RPMI8226 (cell line): ENCODE measurements around the gene FBXW5.

Experiments
- DNase-seq: peaks from one replicate; pipeline ENCODE4 v3.0.0-alpha.2; 2015

FBXW5 gene, protein sequence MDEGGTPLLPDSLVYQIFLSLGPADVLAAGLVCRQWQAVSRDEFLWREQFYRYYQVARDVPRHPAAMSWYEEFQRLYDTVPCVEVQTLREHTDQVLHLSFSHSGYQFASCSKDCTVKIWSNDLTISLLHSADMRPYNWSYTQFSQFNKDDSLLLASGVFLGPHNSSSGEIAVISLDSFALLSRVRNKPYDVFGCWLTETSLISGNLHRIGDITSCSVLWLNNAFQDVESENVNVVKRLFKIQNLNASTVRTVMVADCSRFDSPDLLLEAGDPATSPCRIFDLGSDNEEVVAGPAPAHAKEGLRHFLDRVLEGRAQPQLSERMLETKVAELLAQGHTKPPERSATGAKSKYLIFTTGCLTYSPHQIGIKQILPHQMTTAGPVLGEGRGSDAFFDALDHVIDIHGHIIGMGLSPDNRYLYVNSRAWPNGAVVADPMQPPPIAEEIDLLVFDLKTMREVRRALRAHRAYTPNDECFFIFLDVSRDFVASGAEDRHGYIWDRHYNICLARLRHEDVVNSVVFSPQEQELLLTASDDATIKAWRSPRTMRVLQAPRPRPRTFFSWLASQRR

GRCh38 chr9:136944519-136945332, at the start of gene FBXW5, which contains the start of gene C8G:
TSS of gene FBXW5 (minus strand) at chr9:136944738. CDS start at chr9:136944083, 655 bp downstream.
TSS of gene C8G (plus strand) at chr9:136945243. CDS start at chr9:136945321, 78 bp downstream.
- DNase-seq: peak; percentile 99

- DNase-seq: no peak
These were observed 48.4 kb upstream of the FBXW5 start for GRCh38 chr9:136992819-136993369.

DNA sequence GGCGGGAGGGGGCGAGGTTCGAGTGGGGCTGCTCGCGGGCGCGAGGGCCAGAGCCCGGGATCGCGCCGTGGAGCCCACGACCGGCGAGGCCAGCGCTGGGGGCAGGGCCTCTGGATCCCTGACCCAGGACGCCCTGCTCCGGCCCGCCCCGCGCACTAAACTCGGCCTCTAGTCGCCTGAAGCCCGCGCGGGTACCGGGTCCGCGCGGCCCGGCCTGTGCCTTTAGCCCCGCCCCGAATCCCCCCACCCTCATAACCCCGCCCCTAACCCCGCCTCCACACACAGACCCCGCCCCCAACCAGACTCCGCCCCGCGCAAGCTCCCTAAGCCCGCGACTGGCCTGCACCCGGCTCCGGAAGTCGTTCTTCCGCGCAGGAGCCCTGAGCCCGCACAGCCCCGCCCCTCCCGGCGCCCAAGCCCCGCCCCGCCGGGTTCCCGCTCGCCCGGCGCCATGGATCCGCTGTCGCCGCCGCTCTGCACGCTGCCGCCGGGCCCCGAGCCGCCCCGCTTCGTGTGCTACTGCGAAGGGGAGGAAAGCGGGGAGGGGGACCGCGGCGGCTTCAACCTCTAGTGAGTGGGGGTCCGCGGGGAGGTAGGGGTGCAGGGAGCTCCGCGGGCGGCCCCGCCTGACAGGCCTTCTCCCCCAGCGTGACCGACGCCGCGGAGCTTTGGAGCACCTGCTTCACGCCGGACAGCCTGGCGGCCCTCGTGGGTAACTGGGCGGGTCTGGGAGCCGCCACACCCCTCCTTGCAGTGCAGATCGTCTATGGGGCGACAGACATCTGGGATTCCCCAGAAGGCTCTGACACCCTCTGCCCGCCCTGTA, 47.7 kb upstream of the FBXW5 start, which contains the start of gene PAXX:
TSS of gene PAXX (plus strand) at position 430 of the 826 bp plus-strand sequence. CDS start at position 452, 22 bp downstream.
- DNase-seq: peak; percentile 97

DNA sequence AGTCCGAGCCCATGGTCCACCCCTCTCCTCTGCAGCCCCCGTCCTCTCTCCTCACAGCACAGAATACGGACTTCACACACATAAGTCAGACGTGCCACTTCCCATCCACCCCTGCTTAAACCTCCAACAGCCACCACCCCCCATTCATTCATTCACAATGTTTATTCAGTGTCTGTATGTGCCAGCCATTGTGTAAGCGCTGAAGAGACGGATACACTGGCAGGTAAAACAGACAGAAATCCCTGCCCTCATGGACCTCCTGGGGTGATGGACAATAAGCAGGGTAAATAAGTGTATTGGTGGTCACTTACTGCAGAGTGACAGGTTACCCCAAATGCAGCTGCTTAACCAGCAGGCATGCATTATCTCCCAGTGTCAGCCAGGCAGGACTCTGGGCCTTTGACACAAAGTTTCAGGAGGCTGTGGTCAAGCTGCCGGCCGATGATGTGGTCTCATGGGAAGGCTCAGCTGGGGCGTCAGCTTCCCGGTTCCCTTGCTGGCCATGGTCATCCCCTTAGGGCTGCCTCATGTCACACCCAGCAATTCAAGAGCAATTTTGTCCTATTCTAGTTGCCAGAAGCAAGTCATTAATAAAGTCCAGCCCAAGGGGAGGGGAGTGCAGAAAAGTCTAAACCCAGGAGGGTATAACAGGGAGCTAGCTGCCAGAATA, 45.8 kb upstream of the FBXW5 start:
- DNase-seq: no peak

- DNase-seq: no peak
These were observed 44.3 kb upstream of the FBXW5 start for GRCh38 chr9:136988872-136989271.

DNA sequence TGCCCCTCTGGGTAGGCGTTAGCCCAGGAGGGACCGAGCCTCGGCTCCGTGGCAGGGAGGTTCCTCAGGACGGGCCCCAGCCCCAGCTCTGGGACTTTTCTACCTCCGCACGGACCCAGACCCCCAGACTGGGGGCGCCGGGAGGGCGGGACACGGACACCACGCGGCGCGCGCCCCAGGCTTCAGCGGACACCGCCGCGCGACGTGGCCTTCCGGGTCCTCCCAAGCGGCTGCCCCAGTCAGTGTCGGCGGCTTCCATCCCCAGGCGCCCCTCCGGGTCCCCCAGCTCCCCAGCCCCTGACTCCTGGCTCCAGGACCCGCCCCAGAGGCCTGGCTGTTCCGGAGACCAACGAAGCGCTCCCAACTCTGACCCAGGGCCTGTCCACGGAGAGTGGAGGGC, 41.3 kb upstream of the FBXW5 start:
- DNase-seq: no peak

- DNase-seq: no peak
These were observed 40.6 kb upstream of the FBXW5 start for GRCh38 chr9:136985027-136985602.

DNA sequence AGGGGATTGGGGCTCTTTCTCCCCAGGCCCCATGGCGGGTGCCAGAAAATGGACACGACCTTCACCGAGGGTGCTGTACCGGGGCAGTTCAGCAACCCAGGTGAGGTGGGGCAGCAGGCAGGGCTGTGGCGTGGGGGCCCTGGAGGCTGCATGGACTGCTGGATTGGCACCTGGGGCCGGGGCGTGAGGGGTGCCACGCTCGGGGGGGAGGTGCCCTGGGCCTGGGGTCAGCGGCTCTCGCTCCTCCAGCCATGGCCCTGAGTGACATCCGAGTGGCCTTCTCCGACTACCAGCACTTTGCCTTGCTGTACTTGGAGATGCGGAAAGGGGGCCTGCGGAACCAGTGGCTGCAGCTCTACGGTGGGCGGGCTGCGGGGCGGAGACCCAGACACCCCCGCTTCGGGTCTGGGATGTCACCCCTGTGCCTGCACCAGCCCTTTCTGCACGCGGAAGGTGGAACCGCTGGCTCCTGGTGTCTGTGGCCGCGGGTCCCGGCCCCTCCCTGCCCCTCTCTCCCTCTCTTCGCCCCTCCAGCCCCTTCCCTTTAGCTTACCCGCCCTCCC, 40.0 kb upstream of the FBXW5 start:
- DNase-seq: no peak

DNA sequence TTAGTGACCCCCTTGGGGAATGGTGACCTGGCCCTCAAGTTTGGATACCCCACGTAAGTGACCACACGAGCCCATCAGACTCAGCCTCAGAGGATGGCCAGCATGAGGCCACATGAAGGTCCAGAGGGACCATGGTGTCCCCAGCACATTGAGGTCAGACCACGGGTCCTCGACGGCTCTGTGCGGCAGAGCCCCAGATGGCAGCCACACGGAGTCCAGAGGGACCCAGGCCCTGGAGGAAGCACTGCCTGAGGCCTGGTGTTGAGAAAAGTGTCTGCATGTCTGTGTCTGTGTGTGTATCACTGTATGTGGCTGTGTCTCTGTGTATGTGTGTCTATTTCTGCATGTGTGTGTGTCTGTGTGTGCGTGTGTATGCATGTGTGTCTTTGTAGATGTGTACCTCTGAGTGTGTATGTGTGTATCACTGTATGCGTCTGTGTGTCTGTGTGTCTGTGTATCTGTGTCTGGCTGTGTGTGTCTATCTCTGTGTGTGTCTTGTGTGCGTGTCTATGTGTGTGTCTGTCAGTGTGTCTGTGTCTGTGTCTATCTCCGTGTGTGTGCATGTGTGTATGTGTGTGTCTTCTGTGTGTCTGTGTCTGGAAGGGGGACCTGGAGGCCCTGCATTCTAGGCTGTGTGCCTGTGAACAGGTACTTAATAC, 39.2 kb upstream of the FBXW5 start:
- no peak for DNase-seq

DNA sequence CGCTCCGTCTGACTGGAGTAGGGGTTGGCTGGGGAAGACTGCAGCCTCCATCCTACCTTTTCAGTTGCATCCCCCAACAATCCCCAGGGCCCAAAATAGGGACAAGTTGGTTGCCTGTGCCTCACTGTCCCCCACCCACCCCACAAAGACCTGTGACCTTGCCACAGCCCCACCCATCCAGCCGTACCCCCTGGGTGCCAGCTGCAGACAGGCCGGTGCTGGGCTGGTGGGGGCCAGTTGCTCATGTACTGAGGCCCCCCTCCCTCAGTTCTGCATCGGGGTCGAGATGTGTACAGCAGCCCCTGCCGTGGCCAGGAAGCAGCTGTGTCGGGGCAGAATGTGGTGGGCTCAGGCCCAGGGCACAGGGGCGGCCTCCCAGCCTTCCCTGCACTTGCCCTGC, 38.6 kb upstream of the FBXW5 start:
- DNase-seq: no peak

DNA sequence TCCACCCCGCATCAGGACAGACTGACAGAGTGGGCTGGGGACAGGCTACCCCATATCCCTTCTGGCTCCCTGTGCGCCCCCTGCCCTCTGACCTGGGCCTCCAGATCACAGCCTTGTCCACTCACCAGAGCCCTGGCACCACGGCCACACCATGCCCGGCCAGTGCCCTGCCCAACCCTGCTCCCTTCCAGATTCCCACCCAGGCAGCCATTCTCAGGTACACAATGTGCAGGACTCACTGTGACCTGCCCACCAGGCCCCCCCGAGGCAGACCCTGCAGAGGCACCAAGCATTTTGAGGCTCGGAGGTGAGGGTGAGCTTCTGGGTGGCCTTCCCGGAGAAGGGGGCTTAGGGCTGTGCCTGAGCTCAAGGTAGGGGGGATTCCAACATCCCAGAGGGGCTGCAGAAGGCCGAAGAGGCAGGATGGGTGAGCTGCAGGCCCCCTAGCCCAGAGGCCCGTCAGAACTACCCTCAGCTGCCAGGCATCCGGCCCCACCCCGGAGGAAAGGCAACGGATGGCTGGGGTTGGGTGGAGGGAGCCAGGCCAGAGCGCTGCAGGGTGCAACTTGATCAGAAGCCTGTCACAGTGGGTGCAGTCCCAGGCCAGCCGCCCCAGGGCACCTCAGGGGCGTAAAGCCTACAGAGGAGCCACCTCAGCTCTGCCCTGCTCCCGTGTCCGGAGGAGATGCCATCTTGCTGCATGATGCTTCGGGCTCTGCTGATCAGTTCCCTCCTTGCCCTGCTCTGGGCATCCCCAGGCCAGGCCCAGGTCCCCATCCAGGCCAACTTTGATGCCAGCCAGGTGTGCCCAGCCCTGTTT, 37.9 kb upstream of the FBXW5 start, which contains the start of gene LCNL1:
TSS of gene LCNL1 (plus strand) at position 762 of the 820 bp plus-strand sequence. CDS start 594 bp downstream, outside the sequence.
- DNase-seq: no peak

DNA sequence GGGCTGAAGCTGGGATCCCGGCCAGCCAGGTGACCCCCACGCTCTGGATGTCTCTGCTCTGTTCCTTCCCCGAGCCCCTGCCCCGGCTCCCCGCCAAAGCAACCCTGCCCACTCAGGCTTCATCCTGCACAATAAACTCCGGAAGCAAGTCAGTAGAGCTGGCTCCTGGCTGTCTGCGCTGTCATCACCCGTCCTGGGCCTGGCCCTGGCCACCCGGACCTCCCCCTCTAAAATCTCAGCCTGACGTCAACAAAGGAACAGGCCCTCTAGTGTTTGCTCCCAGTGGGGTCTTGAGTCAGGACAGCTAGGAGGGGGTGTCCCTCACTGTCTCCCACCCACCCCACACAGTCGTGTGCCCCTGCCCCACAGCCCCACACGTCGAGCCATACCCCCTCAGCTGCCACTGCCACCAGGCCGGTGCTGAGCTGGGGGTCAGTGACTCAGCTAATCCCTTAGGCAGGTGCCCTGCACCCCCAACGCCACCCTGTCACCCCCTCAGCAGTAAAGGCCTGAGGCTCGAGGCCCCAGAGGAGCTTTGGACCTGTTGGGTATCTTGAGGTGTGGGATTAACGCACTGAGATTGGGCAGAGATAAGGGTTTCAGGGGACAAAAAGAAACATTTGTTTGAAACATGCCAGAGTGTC, 37.2 kb upstream of the FBXW5 start:
- no peak for DNase-seq

- DNase-seq: no peak
These were observed 36.3 kb upstream of the FBXW5 start for GRCh38 chr9:136980669-136981478.

- DNase-seq: no peak
These were observed 35.4 kb upstream of the FBXW5 start for GRCh38 chr9:136979769-136980587.

- DNase-seq: no peak
These were observed 34.5 kb upstream of the FBXW5 start for GRCh38 chr9:136978865-136979544.
